Esophagus muscularis mucosa (tissue), 4 donors: ENCODE data around the gene TXLNB. TPM values are rescaled to one million over a fixed set of nuclear protein-coding genes. Genes with fewer than 3 reads are reported as not detected.

Source experiments
- DNase-seq: peaks from one replicate; pipeline ENCODE4 v3.0.0-alpha.2; 2017; ENCODE audit errors: extremely low spot score
- H3K27ac ChIP-seq, 4 donors: fragments of 200-600 bp; sonication (generic); replicated peaks in 1 of 4; 1 replicate in 3 of 4; 2 replicates in 1 of 4; pipeline ENCODE4 v1.5.1; 2016 to 2019; ENCODE audit warnings: mild to moderate bottlenecking in 1 of 4
- H3K27me3 ChIP-seq, 4 donors: fragments of 200-600 bp; sonication (generic); one replicate each; pipeline versions ENCODE4 v1.5.1 to v1.6.0; 2016 to 2019
- H3K36me3 ChIP-seq, 4 donors: fragments of 200-600 bp; sonication (generic); one replicate each; pipeline ENCODE4 v1.5.1; 2016 to 2019
- H3K4me1 ChIP-seq, 4 donors: fragments of 200-600 bp; sonication (generic); one replicate each; pipeline ENCODE4 v1.5.1; 2016 to 2019
- H3K4me3 ChIP-seq, 4 donors: fragments of 200-600 bp; sonication (generic); 1 replicate in 2 of 4; 2 replicates in 2 of 4; pipeline ENCODE4 v1.5.1; 2016 to 2019; ENCODE audit warnings: mild to moderate bottlenecking in 4 of 4, moderate library complexity in 1 of 4
- H3K9me3 ChIP-seq, 4 donors: fragments of 200-600 bp; sonication (generic); 1 replicate in 3 of 4; 2 replicates in 1 of 4; pipeline ENCODE4 v1.5.1; 2016 to 2019
- EP300 ChIP-seq: sonication (generic); formaldehyde crosslinking; IDR thresholded peaks from one replicate; pipeline ENCODE4 v1.6.1; 2017; ENCODE audit warnings: antibody characterized with exemption
- POLR2A ChIP-seq: fragments of 450-650 bp; IDR thresholded peaks from one replicate; pipeline ENCODE4 v1.6.1; 2017; ENCODE audit warnings: antibody characterized with exemption, moderate library complexity, mild to moderate bottlenecking, low read depth
- POLR2AphosphoS5 ChIP-seq, 2 donors: sonication (generic); formaldehyde crosslinking; IDR thresholded peaks; one replicate each; pipeline ENCODE4 v1.6.1; 2017; ENCODE audit warnings: antibody characterized with exemption in 2 of 2
- WGBS: methylation state at CpG from one replicate; pipeline ENCODE4 v1.1.5; 2018; 5-methylcytosine and 5-hydroxymethylcytosine counted together
- intact Hi-C: fragments of 100-400 bp; cut with DNase I; formaldehyde crosslinking; loops from one replicate; pipeline ENCODE4 v1.15.1; 2023
- total RNA-seq, 4 donors: library from RNA; depleted of rRNA; stranded (reverse); fragments of >200 nt; gene quantifications; one replicate each; pipeline versions ENCODE4 v1.1.0 to v1.2.1, GENCODE V29; 2016
- TF ChIP-seq, protein P1 (sequence below), 3 experiments: fragments of 200-600 bp in 2 of 3; fragments of 450-650 bp in 1 of 3; sonication (generic) in 2 of 3; IDR thresholded peaks; one replicate each; pipeline ENCODE4 v1.5.1; 2017 to 2019; ENCODE audit warnings: antibody characterized with exemption in 3 of 3, mild to moderate bottlenecking in 2 of 3, moderate library complexity in 1 of 3

The TXLNB gene
- total RNA-seq, 4 donors from 2014 or later, result 2.1 to 5.7 (median 2.9) TPM

DNA sequence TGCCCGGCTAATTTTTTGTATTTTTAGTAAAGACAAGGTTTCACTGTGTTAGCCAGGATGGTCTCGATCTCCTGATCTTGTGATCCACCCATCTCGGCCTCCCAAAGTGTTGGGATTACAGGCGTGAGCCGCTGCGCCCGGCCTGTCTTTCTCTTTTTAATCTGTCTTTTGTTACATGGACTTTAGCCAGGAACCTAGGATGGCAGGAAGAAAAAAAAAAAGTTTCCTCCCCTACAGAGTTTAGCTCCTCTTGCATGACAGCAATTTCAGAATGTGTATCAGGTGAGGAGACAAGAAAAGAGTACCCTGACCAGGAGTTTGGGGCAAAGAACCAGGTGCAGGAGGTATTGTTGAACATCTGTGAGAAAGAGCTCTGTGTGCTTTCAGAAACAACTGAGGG is 21.4 kb upstream of the TXLNB start:
- Histone ChIP-seq H3K4me1 (peaks cover 0 to 11% (median 0%) of the 10 kb centered on the region in 4 donors), H3K27ac (no peak overlapping the region), H3K27me3 (no peaks in the 10 kb centered on the region), H3K36me3 (no peaks in the 10 kb centered on the region), H3K9me3 (no peaks in the 10 kb centered on the region), H3K4me3 (no peak overlapping the region)
- intact Hi-C loops, result no loop called here
- WGBS, result 96% methylated on average over 7 of the region's 7 CpGs
- no peak for DNase-seq
- TF ChIP-seq, protein P1, sequence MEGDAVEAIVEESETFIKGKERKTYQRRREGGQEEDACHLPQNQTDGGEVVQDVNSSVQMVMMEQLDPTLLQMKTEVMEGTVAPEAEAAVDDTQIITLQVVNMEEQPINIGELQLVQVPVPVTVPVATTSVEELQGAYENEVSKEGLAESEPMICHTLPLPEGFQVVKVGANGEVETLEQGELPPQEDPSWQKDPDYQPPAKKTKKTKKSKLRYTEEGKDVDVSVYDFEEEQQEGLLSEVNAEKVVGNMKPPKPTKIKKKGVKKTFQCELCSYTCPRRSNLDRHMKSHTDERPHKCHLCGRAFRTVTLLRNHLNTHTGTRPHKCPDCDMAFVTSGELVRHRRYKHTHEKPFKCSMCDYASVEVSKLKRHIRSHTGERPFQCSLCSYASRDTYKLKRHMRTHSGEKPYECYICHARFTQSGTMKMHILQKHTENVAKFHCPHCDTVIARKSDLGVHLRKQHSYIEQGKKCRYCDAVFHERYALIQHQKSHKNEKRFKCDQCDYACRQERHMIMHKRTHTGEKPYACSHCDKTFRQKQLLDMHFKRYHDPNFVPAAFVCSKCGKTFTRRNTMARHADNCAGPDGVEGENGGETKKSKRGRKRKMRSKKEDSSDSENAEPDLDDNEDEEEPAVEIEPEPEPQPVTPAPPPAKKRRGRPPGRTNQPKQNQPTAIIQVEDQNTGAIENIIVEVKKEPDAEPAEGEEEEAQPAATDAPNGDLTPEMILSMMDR (IDR thresholded peaks at IDR 0.05), result no peak
- TF ChIP-seq POLR2A, result no peak
- no peak for TF ChIP-seq EP300
- no peak for TF ChIP-seq POLR2AphosphoS5 (IDR thresholded peaks at IDR 0.05)

DNA sequence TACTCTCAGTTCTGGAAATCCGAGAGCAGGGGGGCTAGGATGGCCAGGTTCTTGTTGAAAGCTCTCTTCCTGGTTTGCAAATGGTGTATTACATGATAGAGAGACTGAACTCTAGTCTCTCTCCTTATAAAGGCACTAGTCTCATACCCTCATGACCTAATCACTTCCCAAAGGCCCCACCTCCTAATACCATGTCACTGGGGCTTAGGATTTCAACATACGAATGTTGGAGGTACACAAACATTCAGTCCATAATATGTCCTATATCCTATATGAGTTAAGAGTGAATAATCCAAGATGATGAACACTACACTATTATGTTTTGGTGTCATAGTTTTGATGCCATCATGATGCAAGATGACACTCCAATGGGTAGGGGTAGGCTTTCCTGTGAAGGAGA is 20.0 kb upstream of the TXLNB start:
- Histone ChIP-seq H3K4me1 (peaks cover 0 to 11% (median 0%) of the 10 kb centered on the region in 4 donors), H3K9me3 (no peaks in the 10 kb centered on the region), H3K27me3 (no peaks in the 10 kb centered on the region), H3K4me3 (no peak overlapping the region), H3K27ac (no peak overlapping the region), H3K36me3 (no peaks in the 10 kb centered on the region)
- intact Hi-C loops, result no loop called here
- 95% methylated on average over 2 of the region's 2 CpGs for WGBS
- no peak for DNase-seq
- TF ChIP-seq POLR2A (no peak), EP300 (no peak), POLR2AphosphoS5 (IDR thresholded peaks at IDR 0.05) (no peak)
- TF ChIP-seq, protein P1 (IDR thresholded peaks at IDR 0.05), result no peak

GRCh38 chr6:139308936-139309603 is 17.3 kb upstream of the TXLNB start:
- H3K9me3 ChIP-seq, result no peaks in the 10 kb centered on the region
- H3K36me3 ChIP-seq, result no peaks in the 10 kb centered on the region
- no peak overlapping the region for H3K4me3 ChIP-seq
- DNase-seq, result no peak
- intact Hi-C loops, result no loop called here
- no peak overlapping the region for H3K27ac ChIP-seq
- 95% methylated on average over 2 of the region's 2 CpGs for WGBS
- H3K27me3 ChIP-seq, result no peaks in the 10 kb centered on the region
- TF ChIP-seq POLR2AphosphoS5 (IDR thresholded peaks at IDR 0.05), result peak in 1 of 2 donors; percentile 19
- TF ChIP-seq, protein P1 (IDR thresholded peaks at IDR 0.05), result no peak
- peaks cover 0 to 11% (median 0%) of the 10 kb centered on the region in 4 donors for H3K4me1 ChIP-seq

GRCh38 chr6:139308286-139308916 is 16.6 kb upstream of the TXLNB start:
- H3K27me3 ChIP-seq, result no peaks in the 10 kb centered on the region
- H3K9me3 ChIP-seq, result no peaks in the 10 kb centered on the region
- peaks cover 0 to 11% (median 0%) of the 10 kb centered on the region in 4 donors for H3K4me1 ChIP-seq
- intact Hi-C loops, result no loop called here
- no peak for TF ChIP-seq POLR2AphosphoS5 (IDR thresholded peaks at IDR 0.05)
- H3K27ac ChIP-seq, result no peak overlapping the region
- no peaks in the 10 kb centered on the region for H3K36me3 ChIP-seq
- no peak overlapping the region for H3K4me3 ChIP-seq
- WGBS, result 79% methylated on average over 5 of the region's 5 CpGs
- no peak for DNase-seq

DNA sequence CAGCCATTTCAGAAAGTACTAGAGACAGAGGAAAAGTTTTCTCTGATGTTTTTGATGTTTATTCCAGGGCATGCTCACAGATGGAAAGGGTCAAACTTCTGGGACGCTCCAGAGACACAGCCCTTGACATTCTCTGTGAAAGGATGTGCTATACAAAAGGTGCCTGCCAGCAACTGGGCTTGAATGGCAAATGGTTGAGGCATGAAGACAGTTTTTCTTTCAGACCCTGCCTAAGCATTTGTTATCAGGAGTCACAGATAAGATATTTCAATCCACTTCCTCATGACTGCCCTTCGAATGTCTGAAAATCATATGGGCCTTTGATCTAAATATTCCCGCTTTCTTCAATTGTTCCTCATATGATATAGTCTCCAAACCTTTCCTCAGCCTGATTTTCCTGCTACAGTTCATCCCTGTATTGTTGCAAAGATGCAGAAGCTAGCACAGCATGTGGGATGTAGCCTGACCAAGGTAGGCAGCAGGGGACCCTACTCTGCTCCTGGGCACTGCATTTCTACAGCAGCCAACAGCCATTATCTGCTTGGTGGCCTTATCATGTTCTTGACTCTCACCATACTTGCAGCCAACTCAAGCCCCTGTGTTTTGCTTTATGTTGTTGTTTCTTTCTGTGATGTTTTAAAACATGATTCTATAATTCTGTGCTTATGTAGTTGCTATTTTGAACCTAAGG is 14.6 kb upstream of the TXLNB start:
- intact Hi-C loops, result no loop called here
- no peak for DNase-seq
- Histone ChIP-seq H3K4me3 (no peak overlapping the region), H3K4me1 (peaks cover 0 to 11% (median 0%) of the 10 kb centered on the region in 4 donors), H3K27ac (no peak overlapping the region), H3K27me3 (no peaks in the 10 kb centered on the region), H3K9me3 (no peaks in the 10 kb centered on the region), H3K36me3 (no peaks in the 10 kb centered on the region)
- TF ChIP-seq EP300 (no peak), POLR2AphosphoS5 (IDR thresholded peaks at IDR 0.05) (no peak), POLR2A (no peak)
- TF ChIP-seq, protein P1 (IDR thresholded peaks at IDR 0.05), result no peak
- 83% methylated on average over 3 of the region's 3 CpGs for WGBS
